Endothelial cell of umbilical vein (primary cell): ENCODE results near the gene CYSLTR2. TPM values are rescaled to one million over a fixed set of nuclear protein-coding genes. Genes with fewer than 3 reads are reported as not detected.

Experiments
- BruUV-seq: library from RNA; stranded (reverse); fragments of 400-500 nt; replicated peaks from 2 replicates; lab custom pipeline; 2021; lab: Mats Ljungman, UMichigan
- CTCF ChIA-PET: fragments of 300-600, 350-600 bp; sonication (Branson Sonifier 250); formaldehyde crosslinking; loops from one replicate; lab custom pipeline; 2021; ENCODE audit warnings: antibody characterized with exemption, inconsistent platforms; lab: Charles Lee
- POLR2A ChIA-PET: fragments of 300-600, 350-600 bp; sonication (Branson Sonifier 250); formaldehyde crosslinking; loops from one replicate; lab custom pipeline; 2021; ENCODE audit warnings: antibody characterized with exemption, inconsistent platforms; lab: Charles Lee
- DNase-seq: peaks from one replicate; pipeline ENCODE4 v3.0.0-alpha.2; 2011; ENCODE audit warnings: low read depth, low spot score
- FAIRE-seq: peaks from 2 replicates; lab custom pipeline; 2011; peaks lifted over from hg19 to GRCh38; lab: Jason Lieb, UNC
- H2AFZ ChIP-seq: 2 replicates; pipeline ENCODE4 v1.6.0; 2012; ENCODE audit warnings: low read depth, low read length, control low read depth, inconsistent platforms
- H3K27ac ChIP-seq: 2 replicates; pipeline ENCODE4 v1.5.1; 2011; ENCODE audit warnings: low read depth, mild to moderate bottlenecking, control low read depth, low read length, moderate library complexity; ENCODE audit not compliant: insufficient read depth
- H3K27me3 ChIP-seq, 2 experiments: 2 replicates each; pipeline versions ENCODE4 v1.6.0 to v1.6.1; 2011; ENCODE audit warnings: low read length in 2 of 2, mixed read lengths in 1 of 2; ENCODE audit not compliant: control insufficient read depth in 2 of 2, insufficient read depth in 2 of 2
- H3K36me3 ChIP-seq, 2 experiments: 2 replicates in 1 of 2; 3 replicates in 1 of 2; pipeline ENCODE4 v1.5.1; 2011; ENCODE audit warnings: low read length in 2 of 2, mild to moderate bottlenecking in 1 of 2, moderate library complexity in 1 of 2; ENCODE audit not compliant: control insufficient read depth in 2 of 2, insufficient read depth in 2 of 2; ENCODE audit errors: extremely low read depth in 1 of 2
- H3K4me1 ChIP-seq: 3 replicates; pipeline ENCODE4 v1.5.1; 2011; ENCODE audit warnings: mild to moderate bottlenecking, low read length; ENCODE audit not compliant: control insufficient read depth, insufficient read depth; ENCODE audit errors: extremely low read depth
- H3K4me2 ChIP-seq: 2 replicates; pipeline ENCODE4 v1.6.1; 2011; ENCODE audit warnings: low read length, control low read depth, mixed read lengths; ENCODE audit not compliant: insufficient read depth
- H3K4me3 ChIP-seq, 3 experiments: fragments of 200-600 bp in 1 of 3; sonication (generic), shearing (Covaris generic) in 1 of 3; replicated peaks in 1 of 3; 2 replicates each; pipeline ENCODE4 v1.5.1; 2011 to 2016; ENCODE audit warnings: control low read depth in 3 of 3, low read length in 3 of 3, mild to moderate bottlenecking in 2 of 3, inconsistent platforms in 1 of 3, low read depth in 1 of 3, moderate library complexity in 1 of 3; ENCODE audit not compliant: insufficient read depth in 1 of 3
- H3K79me2 ChIP-seq: 2 replicates; pipeline ENCODE4 v1.6.0; 2012; ENCODE audit warnings: low read length, inconsistent platforms; ENCODE audit not compliant: control insufficient read depth, insufficient read depth
- H3K9ac ChIP-seq: replicated peaks from 2 replicates; pipeline ENCODE3; 2011; ENCODE audit warnings: low read length, control low read depth; ENCODE audit not compliant: insufficient read depth; ENCODE audit errors: extremely low read depth
- H3K9me1 ChIP-seq: replicated peaks from 3 replicates; pipeline ENCODE4 v1.6.0; 2011; ENCODE audit warnings: mild to moderate bottlenecking, low read length; ENCODE audit not compliant: control insufficient read depth, insufficient read depth; ENCODE audit errors: extremely low read depth
- H3K9me3 ChIP-seq: replicated peaks from 2 replicates; pipeline ENCODE4 v1.5.1; 2012; ENCODE audit warnings: low read length, inconsistent platforms; ENCODE audit not compliant: control insufficient read depth, insufficient read depth
- H4K20me1 ChIP-seq: replicated peaks from 2 replicates; pipeline ENCODE3; 2011; ENCODE audit warnings: mild to moderate bottlenecking, low read length; ENCODE audit not compliant: control insufficient read depth, insufficient read depth; ENCODE audit errors: extremely low read depth
- CTCF ChIP-seq, 2 donors: IDR thresholded peaks; 1 replicate in 1 of 2; 2 replicates in 1 of 2; pipeline ENCODE4 v1.5.1; 2011; ENCODE audit warnings: low read length in 2 of 2, mild to moderate bottlenecking in 2 of 2, moderate library complexity in 2 of 2, control low read depth in 1 of 2, inconsistent platforms in 1 of 2, low read depth in 1 of 2; ENCODE audit not compliant: insufficient read depth in 1 of 2; ENCODE audit errors: extremely low read depth in 1 of 2
- EZH2 ChIP-seq: IDR thresholded peaks from 2 replicates; pipeline ENCODE4 v1.6.1; 2012; ENCODE audit warnings: borderline replicate concordance, low read depth, mild to moderate bottlenecking, moderate library complexity, low read length, inconsistent platforms; ENCODE audit not compliant: severe bottlenecking
- FOS ChIP-seq: IDR thresholded peaks from 2 replicates; pipeline ENCODE4 v1.6.1; 2011; ENCODE audit warnings: mild to moderate bottlenecking, low read length, moderate library complexity, borderline replicate concordance; ENCODE audit not compliant: insufficient read depth
- GATA2 ChIP-seq: IDR thresholded peaks from 2 replicates; pipeline ENCODE4 v1.7.0; 2011; ENCODE audit warnings: low read depth, mild to moderate bottlenecking, moderate library complexity, mixed read lengths, low read length; ENCODE audit not compliant: insufficient read length, insufficient read depth
- JUN ChIP-seq: IDR thresholded peaks from 2 replicates; pipeline ENCODE4 v1.6.1; 2011; ENCODE audit warnings: borderline replicate concordance, low read depth; ENCODE audit not compliant: insufficient read length, insufficient read depth
- MAX ChIP-seq: IDR thresholded peaks from 2 replicates; pipeline ENCODE4 v1.6.1; 2011; ENCODE audit not compliant: insufficient read depth, insufficient read length
- MYC ChIP-seq: IDR thresholded peaks from one replicate; pipeline ENCODE4 v1.6.1; 2011; ENCODE audit warnings: mild to moderate bottlenecking, low read depth, low read length
- POLR2A ChIP-seq: IDR thresholded peaks from 2 replicates; pipeline ENCODE4 v1.6.1; 2012; ENCODE audit warnings: low read depth, mild to moderate bottlenecking, control low read depth, low read length
- POLR2AphosphoS5 ChIP-seq: IDR thresholded peaks from 2 replicates; pipeline ENCODE4 v1.6.1; 2012; ENCODE audit warnings: low read depth, mild to moderate bottlenecking, control low read depth, low read length, moderate library complexity; ENCODE audit not compliant: insufficient read depth
- dilution Hi-C: fragments of 300-500 bp; cut with MboI; formaldehyde crosslinking; loops from one replicate; pipeline ENCODE4 v1.15.0; 2019; ENCODE audit warnings: low sequenced_read_pairs; ENCODE audit not compliant: extremely low pct_ligation_motif_present
- intact Hi-C: fragments of 100-400 bp; cut with micrococcal nuclease; formaldehyde crosslinking; loops from one replicate; pipeline ENCODE4 v1.10.0; 2022
- polyA plus RNA-seq, 4 experiments: library from polyadenylated mRNA; depleted of rRNA in 3 of 4; stranded (reverse) in 3 of 4; unstranded in 1 of 4; fragments of >200 nt; gene quantifications; 2 replicates each; pipeline versions ENCODE4 v1.2.1 to v1.2.3, GENCODE V29; 2011 to 2012; ENCODE audit warnings: missing spikeins in 1 of 4
- total RNA-seq: library from RNA; stranded (reverse); gene quantifications from 2 replicates; pipeline ENCODE4 v1.2.3, GENCODE V29; 2021

The CYSLTR2 gene
- total and polyA plus RNA-seq, 2 donors (not counting 3 experiments of a cell fraction or from before 2014, with no cell fraction given), result 0.10 to 0.31 TPM

GRCh38 chr13:48681905-48682304, 28.2 kb downstream of the CYSLTR2 start:
- dilution Hi-C loops, result no loop called here
- POLR2A ChIA-PET, result no interaction called here
- no peak for DNase-seq
- no peak overlapping the region for H3K27ac ChIP-seq
- no peaks in the 10 kb centered on the region for H3K4me1 ChIP-seq
- no peaks in the 10 kb centered on the region for H3K79me2 ChIP-seq
- CTCF ChIA-PET, result no interaction called here
- no peak overlapping the region for H3K4me3 ChIP-seq
- intact Hi-C loops, result no loop called here
- H3K27me3 ChIP-seq, result peaks cover 0 to 2% of the 10 kb centered on the region in 2 experiments
- no peak overlapping the region for H3K4me2 ChIP-seq
- BruUV-seq, result no TSS peak
- TF ChIP-seq MYC (no peak), MAX (no peak), GATA2 (no peak), POLR2AphosphoS5 (no peak), EZH2 (no peak), JUN (no peak), POLR2A (no peak), CTCF (IDR thresholded peaks at IDR 0.05; ENCODE audit: extremely low read depth in 1 of 2, insufficient read depth in 1 of 2, low read depth in 1 of 2, low read length in 2 of 2) (no peak), FOS (no peak)
- H3K9ac ChIP-seq, result no peak overlapping the region
- no peaks in the 10 kb centered on the region for H3K9me3 ChIP-seq
- H3K36me3 ChIP-seq, result no peaks in the 10 kb centered on the region
- H4K20me1 ChIP-seq, result no peaks in the 10 kb centered on the region
- FAIRE-seq, result no peak
- no peaks in the 10 kb centered on the region for H3K9me1 ChIP-seq
- H2AFZ ChIP-seq, result no peak overlapping the region
